Calu3 (cell line): ENCODE measurements around the gene TMEM258. TPM values are rescaled to one million over a fixed set of nuclear protein-coding genes. Genes with fewer than 3 reads are reported as not detected.

Experiments used
- BruUV-seq: library from RNA; stranded (reverse); fragments of 400-500 nt; replicated peaks from 2 replicates; lab custom pipeline; 2021; lab: Mats Ljungman, UMichigan
- CTCF ChIA-PET: fragments of 300-600 bp; sonication (Branson Sonifier 250); formaldehyde crosslinking; loops from one replicate; lab custom pipeline; 2022; ENCODE audit warnings: antibody characterized with exemption; lab: Charles Lee
- DNase-seq: peaks from one replicate; pipeline ENCODE4 v3.0.0; 2022
- H3K27ac Mint-ChIP-seq: one replicate; pipeline ENCODE4 v1.8.0; 2022; ENCODE audit warnings: mixed read lengths; ENCODE audit not compliant: unreplicated experiment
- H3K27me3 Mint-ChIP-seq: one replicate; pipeline ENCODE4 v1.8.0; 2022; ENCODE audit warnings: mixed read lengths; ENCODE audit not compliant: unreplicated experiment
- H3K36me3 Mint-ChIP-seq: one replicate; pipeline ENCODE4 v1.8.0; 2022; ENCODE audit warnings: mild to moderate bottlenecking, moderate library complexity, mixed read lengths; ENCODE audit not compliant: insufficient read depth, unreplicated experiment
- H3K4me1 Mint-ChIP-seq: one replicate; pipeline ENCODE4 v1.8.0; 2022; ENCODE audit warnings: mild to moderate bottlenecking, low read depth, mixed read lengths; ENCODE audit not compliant: unreplicated experiment
- H3K4me3 Mint-ChIP-seq: one replicate; pipeline ENCODE4 v1.8.0; 2022; ENCODE audit warnings: mild to moderate bottlenecking, low read depth, moderate library complexity, mixed read lengths; ENCODE audit not compliant: unreplicated experiment
- H3K9me3 Mint-ChIP-seq: one replicate; pipeline ENCODE4 v1.8.0; 2022; ENCODE audit warnings: low read depth, mixed read lengths; ENCODE audit not compliant: unreplicated experiment
- intact Hi-C: fragments of 100-400 bp; cut with micrococcal nuclease; formaldehyde crosslinking; loops from one replicate; pipeline ENCODE4 v1.10.0; 2022; ENCODE audit not compliant: unreplicated experiment
- total RNA-seq: library from RNA; stranded (reverse); gene quantifications from 2 replicates; pipeline ENCODE4 v1.2.3, GENCODE V29; 2022
- TF ChIP-seq, protein P1 (sequence below): fragments of 200-600 bp; IDR thresholded peaks from one replicate; pipeline ENCODE4 v1.8.0; 2022; ENCODE audit warnings: antibody characterized with exemption; ENCODE audit not compliant: unreplicated experiment

TMEM258 gene
- total RNA-seq, 1 experiment from 2014 or later = 146 TPM

GRCh38 chr11:61763930-61764605 lies 28.3 kb downstream of the TMEM258 start:
- H3K9me3 Mint-ChIP-seq = no peaks in the 10 kb centered on the region
- H3K27ac Mint-ChIP-seq = no peak overlapping the region
- CTCF ChIA-PET = no interaction called here
- TF ChIP-seq, protein P1, sequence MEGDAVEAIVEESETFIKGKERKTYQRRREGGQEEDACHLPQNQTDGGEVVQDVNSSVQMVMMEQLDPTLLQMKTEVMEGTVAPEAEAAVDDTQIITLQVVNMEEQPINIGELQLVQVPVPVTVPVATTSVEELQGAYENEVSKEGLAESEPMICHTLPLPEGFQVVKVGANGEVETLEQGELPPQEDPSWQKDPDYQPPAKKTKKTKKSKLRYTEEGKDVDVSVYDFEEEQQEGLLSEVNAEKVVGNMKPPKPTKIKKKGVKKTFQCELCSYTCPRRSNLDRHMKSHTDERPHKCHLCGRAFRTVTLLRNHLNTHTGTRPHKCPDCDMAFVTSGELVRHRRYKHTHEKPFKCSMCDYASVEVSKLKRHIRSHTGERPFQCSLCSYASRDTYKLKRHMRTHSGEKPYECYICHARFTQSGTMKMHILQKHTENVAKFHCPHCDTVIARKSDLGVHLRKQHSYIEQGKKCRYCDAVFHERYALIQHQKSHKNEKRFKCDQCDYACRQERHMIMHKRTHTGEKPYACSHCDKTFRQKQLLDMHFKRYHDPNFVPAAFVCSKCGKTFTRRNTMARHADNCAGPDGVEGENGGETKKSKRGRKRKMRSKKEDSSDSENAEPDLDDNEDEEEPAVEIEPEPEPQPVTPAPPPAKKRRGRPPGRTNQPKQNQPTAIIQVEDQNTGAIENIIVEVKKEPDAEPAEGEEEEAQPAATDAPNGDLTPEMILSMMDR = no peak
- H3K4me3 Mint-ChIP-seq = no peak overlapping the region
- BruUV-seq = no TSS peak
- intact Hi-C loops = no loop called here
- no peak for DNase-seq
- H3K4me1 Mint-ChIP-seq = peaks cover 25% of the 10 kb centered on the region
- peaks cover 13% of the 10 kb centered on the region for H3K36me3 Mint-ChIP-seq
- H3K27me3 Mint-ChIP-seq = no peaks in the 10 kb centered on the region

- no peak overlapping the region for H3K4me3 Mint-ChIP-seq
- TF ChIP-seq, protein P1 = no peak
- no peak for DNase-seq
- no peaks in the 10 kb centered on the region for H3K27me3 Mint-ChIP-seq
- no peak overlapping the region for H3K27ac Mint-ChIP-seq
- H3K4me1 Mint-ChIP-seq = peaks cover 34% of the 10 kb centered on the region
- intact Hi-C loops = no loop called here
- no TSS peak for BruUV-seq
- CTCF ChIA-PET = interaction anchor here (0.6 kb wide), 1 partner anchor 20 kb away, joined by 3 read pairs; no protein-coding TSS in a partner anchor
- H3K36me3 Mint-ChIP-seq = peaks cover 17% of the 10 kb centered on the region
- H3K9me3 Mint-ChIP-seq = no peaks in the 10 kb centered on the region
Measured at GRCh38 chr11:61762798-61763197, 29.6 kb downstream of the TMEM258 start.

DNA sequence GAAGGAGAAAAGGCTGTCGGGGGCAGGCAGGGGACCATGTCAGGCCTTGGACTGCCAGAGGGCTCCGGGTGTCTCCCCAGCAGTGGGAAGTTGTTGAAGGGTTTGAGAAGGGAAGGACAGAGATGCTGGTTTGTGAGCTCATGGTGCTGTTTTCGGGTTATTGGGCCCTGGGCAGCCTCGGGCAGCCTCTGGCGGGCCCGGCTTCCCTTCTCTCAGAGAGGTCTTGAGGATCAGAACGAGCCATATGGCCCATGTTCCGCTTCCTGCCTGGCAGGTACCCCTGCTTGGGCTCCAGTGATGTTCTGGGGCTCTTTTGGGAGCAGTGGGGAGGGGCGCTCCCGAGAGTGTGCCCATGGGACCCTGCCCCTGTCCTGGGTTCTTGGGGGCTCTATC lies 30.2 kb downstream of the TMEM258 start:
- CTCF ChIA-PET = no interaction called here
- Mint-ChIP-seq H3K27me3 (no peaks in the 10 kb centered on the region), H3K4me3 (no peak overlapping the region), H3K36me3 (peaks cover 19% of the 10 kb centered on the region), H3K4me1 (peaks cover 40% of the 10 kb centered on the region), H3K27ac (no peak overlapping the region), H3K9me3 (no peaks in the 10 kb centered on the region)
- DNase-seq = no peak
- no TSS peak for BruUV-seq
- intact Hi-C loops = no loop called here
- TF ChIP-seq, protein P1 = no peak

GRCh38 chr11:61761440-61762222 lies 30.8 kb downstream of the TMEM258 start:
- Mint-ChIP-seq H3K36me3 (peaks cover 22% of the 10 kb centered on the region), H3K4me1 (peaks cover 46% of the 10 kb centered on the region), H3K27ac (no peak overlapping the region), H3K4me3 (no peak overlapping the region), H3K9me3 (no peaks in the 10 kb centered on the region), H3K27me3 (no peaks in the 10 kb centered on the region)
- DNase-seq = no peak
- TF ChIP-seq, protein P1 = no peak
- BruUV-seq = no TSS peak
- CTCF ChIA-PET = no interaction called here
- intact Hi-C loops = no loop called here
